Right lobe of liver (tissue), 4 donors: ENCODE measurements around the gene TNK1.

Source experiments
- POLR2A ChIP-seq: fragments of 450-650 bp; IDR thresholded peaks from one replicate; pipeline ENCODE4 v1.6.1; 2017; ENCODE audit warnings: antibody characterized with exemption, mild to moderate bottlenecking
- TF ChIP-seq, protein P1 (sequence below), 4 donors: fragments of 200-600 bp in 3 of 4; fragments of 450-650 bp in 1 of 4; IDR thresholded peaks; one replicate each; pipeline versions ENCODE4 v1.5.1 to v1.8.0; 2016 to 2022; ENCODE audit warnings: antibody characterized with exemption in 4 of 4, mild to moderate bottlenecking in 2 of 4
- donor health status: DM: no; HTN: no; CAD: no.
- donor health status: DM: no; HTN: no; CAD: no.
- donor health status: DM: no; HTN: yes; CAD: no.

DNA sequence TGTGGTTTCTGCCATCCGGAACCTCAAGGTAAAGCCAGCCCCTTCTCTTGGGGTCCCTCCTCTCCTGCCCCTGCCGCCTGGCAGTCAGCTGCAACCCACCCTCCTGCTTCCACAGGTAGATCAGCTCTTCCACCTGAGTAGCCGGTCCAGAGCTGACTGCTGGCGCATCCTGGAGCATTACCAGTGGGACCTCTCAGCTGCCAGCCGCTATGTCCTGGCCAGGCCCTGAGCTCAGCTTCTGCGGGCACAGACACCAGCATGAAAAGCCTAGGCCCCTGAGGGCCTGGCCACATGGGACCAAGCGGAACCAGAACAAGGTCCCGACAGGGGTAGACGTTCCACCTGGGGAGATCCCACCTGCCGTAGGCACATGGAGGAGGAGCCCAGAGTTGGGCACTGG lies 8.0 kb downstream of the TNK1 start:
- TF ChIP-seq, protein P1, sequence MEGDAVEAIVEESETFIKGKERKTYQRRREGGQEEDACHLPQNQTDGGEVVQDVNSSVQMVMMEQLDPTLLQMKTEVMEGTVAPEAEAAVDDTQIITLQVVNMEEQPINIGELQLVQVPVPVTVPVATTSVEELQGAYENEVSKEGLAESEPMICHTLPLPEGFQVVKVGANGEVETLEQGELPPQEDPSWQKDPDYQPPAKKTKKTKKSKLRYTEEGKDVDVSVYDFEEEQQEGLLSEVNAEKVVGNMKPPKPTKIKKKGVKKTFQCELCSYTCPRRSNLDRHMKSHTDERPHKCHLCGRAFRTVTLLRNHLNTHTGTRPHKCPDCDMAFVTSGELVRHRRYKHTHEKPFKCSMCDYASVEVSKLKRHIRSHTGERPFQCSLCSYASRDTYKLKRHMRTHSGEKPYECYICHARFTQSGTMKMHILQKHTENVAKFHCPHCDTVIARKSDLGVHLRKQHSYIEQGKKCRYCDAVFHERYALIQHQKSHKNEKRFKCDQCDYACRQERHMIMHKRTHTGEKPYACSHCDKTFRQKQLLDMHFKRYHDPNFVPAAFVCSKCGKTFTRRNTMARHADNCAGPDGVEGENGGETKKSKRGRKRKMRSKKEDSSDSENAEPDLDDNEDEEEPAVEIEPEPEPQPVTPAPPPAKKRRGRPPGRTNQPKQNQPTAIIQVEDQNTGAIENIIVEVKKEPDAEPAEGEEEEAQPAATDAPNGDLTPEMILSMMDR (IDR thresholded peaks at IDR 0.05) = no peak
- TF ChIP-seq POLR2A = no peak
